HL-60 (cell line): Measurements from ENCODE around the gene SLC23A2.

ENCODE experiments used
- DNase-seq, 2 experiments: peaks; one replicate each; pipeline ENCODE4 v3.0.0-alpha.2; 2010 to 2020; ENCODE audit warnings: low read depth in 1 of 2, low spot score in 1 of 2
- H3K27ac ChIP-seq: fragments of 250-450 bp; sonication (Bioruptor Pico); replicated peaks from 2 replicates; pipeline ENCODE4 v1.5.1; 2020; ENCODE audit warnings: mild to moderate bottlenecking, moderate library complexity
- H3K27me3 ChIP-seq: fragments of 250-450 bp; sonication (Bioruptor Pico); 2 replicates; pipeline ENCODE4 v1.5.1; 2021; ENCODE audit warnings: mild to moderate bottlenecking, moderate library complexity; ENCODE audit not compliant: insufficient read depth, poor library complexity, severe bottlenecking
- H3K4me3 ChIP-seq: replicated peaks from 2 replicates; pipeline ENCODE4 v1.5.1; 2011; ENCODE audit warnings: mild to moderate bottlenecking, control low read depth, low read length; ENCODE audit not compliant: insufficient read depth
- GABPA ChIP-seq: IDR thresholded peaks from 2 replicates; pipeline ENCODE4 v1.6.1; 2012; ENCODE audit warnings: low read depth
- POLR2AphosphoS5 ChIP-seq: IDR thresholded peaks from 2 replicates; pipeline ENCODE4 v1.6.1; 2012; ENCODE audit warnings: low read depth
- SPI1 ChIP-seq: IDR thresholded peaks from 2 replicates; pipeline ENCODE4 v1.6.1; 2012; ENCODE audit warnings: low read depth, mild to moderate bottlenecking, borderline replicate concordance
- TF ChIP-seq, protein P1 (sequence below): IDR thresholded peaks from 2 replicates; pipeline ENCODE4 v1.6.1; 2012; ENCODE audit warnings: low read depth; ENCODE audit not compliant: insufficient replicate concordance
- TF ChIP-seq, protein P2 (sequence below): IDR thresholded peaks from one replicate; pipeline ENCODE4 v1.5.1; 2011; ENCODE audit warnings: low read length, control low read depth, inconsistent platforms; ENCODE audit not compliant: insufficient read depth

The SLC23A2 gene

DNA sequence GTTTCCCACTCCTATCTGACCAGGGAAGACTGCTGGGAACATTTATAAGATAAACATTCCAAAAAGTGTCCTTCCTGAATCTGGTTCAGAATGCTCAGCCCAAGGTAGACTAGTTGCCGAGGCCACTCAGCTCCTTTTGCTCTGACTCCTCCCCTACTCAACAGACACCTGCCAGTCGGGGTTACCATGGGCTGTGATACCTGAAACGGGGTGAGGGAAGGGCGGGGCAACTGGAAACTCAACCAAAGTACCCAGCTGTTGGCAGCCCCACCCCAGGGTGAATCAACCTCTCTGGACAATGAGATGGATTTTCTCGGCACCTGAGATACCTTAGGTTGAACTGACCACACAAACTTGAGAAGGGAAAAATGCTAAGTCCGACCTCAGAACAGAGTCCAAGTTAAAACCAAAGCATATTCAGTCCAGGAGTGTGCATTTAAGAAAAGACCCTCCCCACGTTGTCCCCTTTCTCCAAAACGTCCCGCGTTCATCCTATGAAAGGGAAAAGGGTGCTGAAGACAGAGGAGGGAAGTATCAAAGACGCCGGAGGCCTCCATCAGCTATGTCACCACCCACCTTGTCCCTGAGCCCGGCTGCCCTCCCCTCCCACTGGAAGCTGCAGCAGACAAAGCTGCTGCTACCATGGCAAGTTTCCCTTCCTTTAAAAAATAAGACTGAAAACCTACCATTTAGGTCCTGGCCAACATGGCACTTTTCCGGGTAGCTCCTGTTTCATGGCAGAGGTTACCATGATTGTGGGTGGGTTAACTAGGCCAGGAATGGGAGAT, 100.1 kb downstream of the SLC23A2 start:
- H3K27me3 ChIP-seq: no peaks in the 10 kb centered on the region

DNA sequence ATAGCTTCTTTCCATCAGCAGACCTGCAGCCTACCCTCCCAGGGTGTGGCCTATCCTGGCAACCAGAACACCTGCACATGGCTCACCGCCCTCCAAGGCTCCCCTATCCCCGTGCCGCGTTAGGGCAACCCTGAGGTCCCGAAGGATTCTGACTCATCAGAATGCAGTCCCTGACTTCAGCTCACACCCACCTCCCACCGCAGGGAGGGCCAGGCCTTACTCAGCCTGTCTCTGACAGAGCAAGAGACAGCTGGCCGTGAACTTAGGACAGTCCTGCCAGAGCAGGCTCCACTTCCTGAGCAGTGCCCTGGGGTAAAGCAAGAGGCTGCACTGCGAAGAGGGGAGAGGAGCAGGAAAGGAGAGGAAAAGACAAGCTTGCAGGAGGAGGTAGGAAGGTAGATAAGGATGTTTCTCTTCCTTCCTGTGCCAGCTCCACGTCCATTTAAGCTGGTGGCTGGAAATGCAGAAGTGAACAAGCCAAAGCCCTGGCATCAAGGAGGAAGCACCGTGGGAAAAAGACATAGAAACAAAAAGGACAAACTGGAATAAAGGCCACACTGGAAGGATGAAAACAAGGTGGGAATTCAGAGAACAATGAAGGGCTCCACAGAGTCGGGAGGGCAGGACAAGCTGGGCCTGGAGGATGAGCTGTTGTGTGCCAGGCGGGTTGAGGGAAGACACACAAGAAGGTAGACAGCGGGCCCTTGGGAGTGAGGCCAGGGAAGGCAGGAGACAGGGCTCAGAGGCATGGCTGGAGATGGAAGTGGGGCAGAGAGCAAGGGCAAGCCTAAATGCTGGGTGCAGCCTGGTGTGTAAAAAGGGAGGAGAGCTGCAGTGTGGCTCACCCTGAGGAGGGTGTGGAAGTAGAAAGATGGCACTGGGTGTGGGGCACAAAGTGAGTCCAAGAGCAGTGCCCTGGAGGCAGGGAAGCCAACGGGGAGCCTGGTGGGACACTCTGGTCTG, 102.7 kb downstream of the SLC23A2 start:
- peak in 1 of 2 experiments; percentile 26 for DNase-seq
- TF ChIP-seq, protein P1, sequence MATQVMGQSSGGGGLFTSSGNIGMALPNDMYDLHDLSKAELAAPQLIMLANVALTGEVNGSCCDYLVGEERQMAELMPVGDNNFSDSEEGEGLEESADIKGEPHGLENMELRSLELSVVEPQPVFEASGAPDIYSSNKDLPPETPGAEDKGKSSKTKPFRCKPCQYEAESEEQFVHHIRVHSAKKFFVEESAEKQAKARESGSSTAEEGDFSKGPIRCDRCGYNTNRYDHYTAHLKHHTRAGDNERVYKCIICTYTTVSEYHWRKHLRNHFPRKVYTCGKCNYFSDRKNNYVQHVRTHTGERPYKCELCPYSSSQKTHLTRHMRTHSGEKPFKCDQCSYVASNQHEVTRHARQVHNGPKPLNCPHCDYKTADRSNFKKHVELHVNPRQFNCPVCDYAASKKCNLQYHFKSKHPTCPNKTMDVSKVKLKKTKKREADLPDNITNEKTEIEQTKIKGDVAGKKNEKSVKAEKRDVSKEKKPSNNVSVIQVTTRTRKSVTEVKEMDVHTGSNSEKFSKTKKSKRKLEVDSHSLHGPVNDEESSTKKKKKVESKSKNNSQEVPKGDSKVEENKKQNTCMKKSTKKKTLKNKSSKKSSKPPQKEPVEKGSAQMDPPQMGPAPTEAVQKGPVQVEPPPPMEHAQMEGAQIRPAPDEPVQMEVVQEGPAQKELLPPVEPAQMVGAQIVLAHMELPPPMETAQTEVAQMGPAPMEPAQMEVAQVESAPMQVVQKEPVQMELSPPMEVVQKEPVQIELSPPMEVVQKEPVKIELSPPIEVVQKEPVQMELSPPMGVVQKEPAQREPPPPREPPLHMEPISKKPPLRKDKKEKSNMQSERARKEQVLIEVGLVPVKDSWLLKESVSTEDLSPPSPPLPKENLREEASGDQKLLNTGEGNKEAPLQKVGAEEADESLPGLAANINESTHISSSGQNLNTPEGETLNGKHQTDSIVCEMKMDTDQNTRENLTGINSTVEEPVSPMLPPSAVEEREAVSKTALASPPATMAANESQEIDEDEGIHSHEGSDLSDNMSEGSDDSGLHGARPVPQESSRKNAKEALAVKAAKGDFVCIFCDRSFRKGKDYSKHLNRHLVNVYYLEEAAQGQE: no peak
- TF ChIP-seq POLR2AphosphoS5 (no peak), SPI1 (peak; percentile 64)
- TF ChIP-seq, protein P2, sequence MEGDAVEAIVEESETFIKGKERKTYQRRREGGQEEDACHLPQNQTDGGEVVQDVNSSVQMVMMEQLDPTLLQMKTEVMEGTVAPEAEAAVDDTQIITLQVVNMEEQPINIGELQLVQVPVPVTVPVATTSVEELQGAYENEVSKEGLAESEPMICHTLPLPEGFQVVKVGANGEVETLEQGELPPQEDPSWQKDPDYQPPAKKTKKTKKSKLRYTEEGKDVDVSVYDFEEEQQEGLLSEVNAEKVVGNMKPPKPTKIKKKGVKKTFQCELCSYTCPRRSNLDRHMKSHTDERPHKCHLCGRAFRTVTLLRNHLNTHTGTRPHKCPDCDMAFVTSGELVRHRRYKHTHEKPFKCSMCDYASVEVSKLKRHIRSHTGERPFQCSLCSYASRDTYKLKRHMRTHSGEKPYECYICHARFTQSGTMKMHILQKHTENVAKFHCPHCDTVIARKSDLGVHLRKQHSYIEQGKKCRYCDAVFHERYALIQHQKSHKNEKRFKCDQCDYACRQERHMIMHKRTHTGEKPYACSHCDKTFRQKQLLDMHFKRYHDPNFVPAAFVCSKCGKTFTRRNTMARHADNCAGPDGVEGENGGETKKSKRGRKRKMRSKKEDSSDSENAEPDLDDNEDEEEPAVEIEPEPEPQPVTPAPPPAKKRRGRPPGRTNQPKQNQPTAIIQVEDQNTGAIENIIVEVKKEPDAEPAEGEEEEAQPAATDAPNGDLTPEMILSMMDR: no peak

More for the DNA sequence above, 100.1 kb downstream of the SLC23A2 start:
- H3K4me3 ChIP-seq: no peak overlapping the region
- DNase-seq: no peak
- no peak for TF ChIP-seq GABPA
- no peak for TF ChIP-seq SPI1
- no peak overlapping the region for H3K27ac ChIP-seq

DNA sequence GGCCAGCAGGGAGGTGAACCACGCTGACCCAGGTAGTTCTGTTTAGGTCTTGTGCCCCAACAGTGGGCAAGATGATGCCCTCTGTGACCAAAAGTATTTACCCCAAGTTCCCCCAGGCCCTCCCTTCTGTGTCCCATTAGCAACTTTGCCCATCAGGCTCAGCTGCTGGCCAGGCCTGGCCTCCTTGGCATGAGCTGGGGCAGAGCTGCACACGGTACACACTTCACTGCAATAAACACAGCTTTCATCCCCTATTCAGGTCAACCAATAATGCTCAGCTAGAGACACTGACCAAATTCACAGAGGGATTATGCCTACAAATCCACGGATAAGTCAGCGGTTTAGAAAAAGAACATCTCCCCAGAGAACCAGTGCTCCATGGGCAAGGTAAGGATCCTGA, 103.7 kb downstream of the SLC23A2 start:
- H3K4me3 ChIP-seq: no peak overlapping the region
- no peak for TF ChIP-seq GABPA
- TF ChIP-seq, protein P2: no peak
- no peak for TF ChIP-seq POLR2AphosphoS5
- TF ChIP-seq, protein P1: no peak
- TF ChIP-seq SPI1: no peak
- no peak for DNase-seq
- no peaks in the 10 kb centered on the region for H3K27me3 ChIP-seq
- H3K27ac ChIP-seq: no peak overlapping the region

More for the DNA sequence above, 102.7 kb downstream of the SLC23A2 start:
- Histone ChIP-seq H3K4me3 (no peak overlapping the region), H3K27ac (no peak overlapping the region), H3K27me3 (no peaks in the 10 kb centered on the region)

DNA sequence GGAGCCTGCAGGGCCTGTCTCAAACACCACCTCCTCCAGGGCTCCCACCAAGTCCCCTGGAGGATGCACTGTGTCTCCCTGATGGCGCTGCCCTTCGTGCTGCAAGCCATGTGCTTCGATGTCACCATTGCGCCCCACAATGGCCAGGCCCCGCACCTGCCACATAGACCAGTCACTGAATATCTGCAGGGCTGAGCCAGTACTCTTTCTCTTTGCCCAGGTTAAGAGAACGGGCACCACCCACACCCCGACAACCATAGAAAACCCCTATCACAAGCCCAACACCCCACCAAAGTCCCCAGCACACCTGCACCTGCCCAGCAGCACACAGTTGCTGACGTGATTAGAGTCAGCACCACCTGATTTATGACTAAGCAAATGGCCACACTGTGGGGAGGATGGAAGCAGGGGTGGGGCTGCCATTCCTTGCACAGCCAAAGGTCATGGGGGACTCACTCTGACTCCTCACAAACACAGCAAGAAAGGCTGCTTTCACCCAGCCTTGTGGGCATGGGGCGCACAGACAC, 104.3 kb downstream of the SLC23A2 start:
- DNase-seq: peak in 1 of 2 experiments; percentile 54
- TF ChIP-seq, protein P1: no peak
- TF ChIP-seq POLR2AphosphoS5 (no peak), SPI1 (no peak)
- TF ChIP-seq, protein P2: peak; percentile 8
- H3K4me3 ChIP-seq: no peak overlapping the region
- H3K27ac ChIP-seq: no peak overlapping the region
- no peaks in the 10 kb centered on the region for H3K27me3 ChIP-seq
